Fibroblast of skin of abdomen (primary cell): ENCODE data around the gene DYNLRB1.

ENCODE experiments used
- DNase-seq: peaks from one replicate; pipeline ENCODE4 v3.0.0-alpha.2; 2013

Gene DYNLRB1

GRCh38 chr20:34534391-34535165, 18.4 kb downstream of the DYNLRB1 start:
- DNase-seq = no peak

- no peak for DNase-seq
Measured at GRCh38 chr20:34535301-34535840, 19.1 kb downstream of the DYNLRB1 start.

DNA sequence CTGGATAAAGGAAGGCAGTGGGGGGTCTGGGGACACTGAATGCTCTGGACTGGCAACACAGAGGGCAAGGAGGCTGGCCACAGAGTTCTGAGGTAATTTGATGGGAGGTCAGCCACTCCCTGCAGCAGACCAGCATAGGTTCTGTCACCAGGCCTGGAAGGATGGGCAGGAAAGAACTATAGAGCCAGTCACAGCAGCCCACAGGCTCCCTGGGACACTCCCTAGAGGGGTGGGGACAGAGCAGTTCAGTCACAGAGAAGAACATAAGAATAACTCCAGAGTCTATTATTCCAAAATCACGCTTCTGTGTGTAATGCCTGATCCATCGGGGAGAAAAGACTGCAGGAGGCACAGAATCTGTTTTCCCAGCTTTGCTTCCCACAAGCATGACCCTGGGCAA, 19.6 kb downstream of the DYNLRB1 start:
- no peak for DNase-seq

DNA sequence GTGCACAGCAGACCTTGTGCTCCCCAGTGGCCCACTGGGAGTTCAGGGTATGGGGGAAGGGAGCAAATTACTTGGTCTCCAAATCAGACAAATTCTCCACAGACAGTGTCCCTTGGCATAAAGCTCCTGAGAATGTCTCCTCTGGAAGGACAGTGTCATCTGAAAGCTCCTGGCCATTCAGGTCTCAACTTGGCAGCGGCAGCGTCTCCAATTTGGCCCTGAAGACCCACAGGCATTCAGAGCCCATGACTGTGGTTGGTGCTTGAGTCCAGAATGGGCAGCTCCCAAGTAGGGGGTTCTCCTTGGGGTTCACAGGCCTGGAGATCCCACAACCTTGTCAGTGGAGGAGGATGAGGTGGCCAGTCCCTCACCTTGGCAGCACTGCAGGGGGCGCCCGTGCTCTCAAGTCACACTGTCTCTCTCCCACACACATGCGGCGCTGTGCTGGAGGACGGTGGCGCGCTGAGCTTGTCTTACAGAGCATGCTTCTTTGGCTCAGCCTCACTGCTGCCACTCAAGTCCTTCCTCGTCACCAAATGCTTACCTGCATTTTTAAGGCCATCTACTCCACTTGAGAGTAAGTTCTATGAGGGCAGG, 20.7 kb downstream of the DYNLRB1 start:
- no peak for DNase-seq

DNA sequence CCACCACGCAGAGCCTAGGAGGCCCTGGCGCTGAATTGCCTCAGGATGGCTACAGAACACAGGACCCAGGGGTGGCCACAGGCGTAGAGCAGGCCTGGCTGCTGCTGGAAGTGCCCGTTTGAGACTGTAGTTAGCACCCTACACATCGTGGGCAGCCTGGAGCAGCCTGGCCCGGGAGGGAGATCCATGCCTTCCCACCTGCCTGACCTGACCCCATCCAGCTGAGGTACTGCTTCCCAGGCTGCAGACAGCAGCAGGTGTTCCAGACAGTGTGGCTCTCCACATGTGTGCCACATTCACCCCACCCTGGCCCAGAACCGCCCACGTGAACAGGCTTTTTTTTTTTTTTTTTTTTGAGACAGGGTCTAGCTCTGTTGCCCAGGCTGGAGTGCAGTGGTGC, 21.4 kb downstream of the DYNLRB1 start:
- no peak for DNase-seq

- peak; percentile 54 for DNase-seq
Measured at GRCh38 chr20:34538671-34539123, 22.5 kb downstream of the DYNLRB1 start.

GRCh38 chr20:34539756-34540155, 23.5 kb downstream of the DYNLRB1 start:
- DNase-seq = no peak

- DNase-seq = no peak
Measured at GRCh38 chr20:34540596-34541263, 24.5 kb downstream of the DYNLRB1 start.

GRCh38 chr20:34541264-34541901, 25.2 kb downstream of the DYNLRB1 start:
- DNase-seq = no peak

- no peak for DNase-seq
Measured at GRCh38 chr20:34541917-34542316, 25.7 kb downstream of the DYNLRB1 start.

DNA sequence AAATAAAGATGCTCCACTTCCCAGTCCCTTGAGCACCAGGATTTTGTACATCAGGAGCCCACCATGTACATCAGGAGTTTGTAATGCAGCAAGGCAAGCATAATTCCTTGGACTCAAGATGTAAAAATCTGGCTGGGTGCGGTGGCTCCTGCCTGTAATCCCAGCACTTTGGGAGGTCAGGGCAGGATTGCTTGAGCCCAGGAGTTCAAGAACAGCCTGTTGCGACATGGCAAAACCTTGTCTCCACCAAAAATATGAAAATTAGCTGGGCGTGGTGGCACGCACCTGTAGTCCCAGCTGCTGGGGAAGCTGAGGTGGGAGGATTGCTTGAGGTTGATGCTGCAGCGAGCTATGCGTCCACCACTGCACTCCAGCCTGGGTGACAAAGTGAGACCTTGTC, 26.2 kb downstream of the DYNLRB1 start:
- DNase-seq = no peak

DNA sequence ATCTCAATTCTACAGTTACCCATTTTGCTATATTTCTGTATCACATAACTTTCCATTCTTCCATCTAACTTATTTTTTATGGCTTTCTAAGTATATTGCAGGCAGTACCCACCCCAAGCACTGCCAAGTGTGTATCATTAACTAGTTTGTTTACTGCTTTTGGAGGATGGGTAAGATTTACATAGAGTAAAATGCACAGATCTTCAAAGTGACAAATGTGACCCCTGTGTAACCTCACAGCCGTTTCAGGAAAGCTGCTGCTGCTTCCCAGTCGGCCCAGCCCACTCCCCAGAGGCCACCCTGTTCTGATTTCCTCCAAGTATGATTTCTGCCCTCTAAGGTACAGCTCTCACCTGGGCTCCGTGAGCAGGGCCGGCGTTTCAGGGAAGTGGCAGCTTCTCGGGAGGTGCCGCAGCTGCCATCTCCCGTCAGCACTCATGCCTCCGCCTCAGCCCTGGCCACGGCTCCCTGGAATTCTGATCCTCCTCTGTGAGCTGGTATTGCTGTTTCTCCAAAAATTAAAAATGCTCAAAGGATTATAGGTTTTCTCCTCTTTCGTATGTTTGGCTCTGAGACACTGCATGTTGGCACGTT, 27.3 kb downstream of the DYNLRB1 start:
- DNase-seq = no peak

- DNase-seq = no peak
Measured at GRCh38 chr20:34544109-34544796, 28.0 kb downstream of the DYNLRB1 start.

- no peak for DNase-seq
Measured at GRCh38 chr20:34546751-34547181, 30.5 kb downstream of the DYNLRB1 start.

GRCh38 chr20:34547844-34548613, 31.8 kb downstream of the DYNLRB1 start:
- DNase-seq = no peak

- DNase-seq = no peak
Measured at GRCh38 chr20:34549291-34549928, 33.2 kb downstream of the DYNLRB1 start.

DNA sequence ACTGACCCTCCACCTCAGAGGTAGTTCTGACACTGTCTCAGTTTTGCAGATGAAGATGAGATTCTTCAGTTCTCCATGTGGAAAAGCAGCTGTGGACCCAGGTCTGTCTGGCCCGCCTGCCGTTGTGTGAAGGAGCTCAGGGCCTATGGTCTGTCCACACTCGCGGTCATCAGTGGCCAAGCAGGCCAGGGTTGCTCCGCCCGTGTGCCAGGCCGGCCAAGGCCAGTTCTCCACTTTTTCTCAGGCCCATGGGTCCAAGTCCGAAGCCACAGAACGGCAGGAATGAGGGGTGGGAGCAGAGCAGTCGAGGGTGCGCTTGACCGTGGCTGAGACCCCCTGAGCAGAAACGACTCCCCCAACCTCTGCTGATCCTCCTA, 33.7 kb downstream of the DYNLRB1 start:
- DNase-seq = no peak

- DNase-seq = no peak
Measured at GRCh38 chr20:34552569-34552968, 36.3 kb downstream of the DYNLRB1 start.

- DNase-seq = no peak
Measured at GRCh38 chr20:34553366-34553867, 37.2 kb downstream of the DYNLRB1 start.

DNA sequence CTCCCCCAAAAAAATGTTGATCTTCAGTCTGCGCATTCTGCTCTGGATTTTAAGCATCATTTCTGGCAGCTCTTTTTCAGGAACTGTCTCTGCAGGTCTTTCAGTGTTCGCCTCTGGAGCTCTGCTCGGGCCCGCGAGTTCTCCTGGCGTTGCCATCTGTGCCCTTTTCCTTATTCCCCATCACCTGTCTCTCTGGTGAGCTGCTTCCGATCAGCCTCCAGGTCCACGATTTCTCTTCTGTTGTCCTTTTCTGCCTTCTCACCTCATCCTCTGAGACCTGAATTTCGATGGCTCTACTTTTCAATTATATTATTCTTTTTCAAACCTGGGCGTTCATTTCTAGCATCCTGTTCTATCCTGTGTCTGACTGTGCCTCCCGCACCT, 41.7 kb downstream of the DYNLRB1 start:
- no peak for DNase-seq
